KOPT-K1 (cell line): ENCODE results near the gene HSPH1.
"Not testable (repeated sequence)": the region's sequence is repeated elsewhere in the genome, so short reads cannot be mapped to it uniquely, and the experiment has no call there.

Experiments
- H3K27ac ChIP-seq: fragments of 200-600 bp; sonication (generic); 2 replicates; pipeline ENCODE4 v1.5.1; 2016; ENCODE audit warnings: antibody characterized with exemption, mild to moderate bottlenecking, low read depth, low read length; ENCODE audit not compliant: poor library complexity, severe bottlenecking
- H3K36me3 ChIP-seq: fragments of 200-600 bp; sonication (generic); 2 replicates; pipeline ENCODE4 v1.5.1; 2017; ENCODE audit warnings: antibody characterized with exemption, mild to moderate bottlenecking, low read length, moderate library complexity; ENCODE audit not compliant: insufficient read depth
- H3K9me3 ChIP-seq: fragments of 200-600 bp; sonication (generic); 2 replicates; pipeline ENCODE4 v1.5.1; 2017; ENCODE audit warnings: antibody characterized with exemption, low read length, mild to moderate bottlenecking; ENCODE audit not compliant: insufficient read depth, poor library complexity, severe bottlenecking

Gene HSPH1

DNA sequence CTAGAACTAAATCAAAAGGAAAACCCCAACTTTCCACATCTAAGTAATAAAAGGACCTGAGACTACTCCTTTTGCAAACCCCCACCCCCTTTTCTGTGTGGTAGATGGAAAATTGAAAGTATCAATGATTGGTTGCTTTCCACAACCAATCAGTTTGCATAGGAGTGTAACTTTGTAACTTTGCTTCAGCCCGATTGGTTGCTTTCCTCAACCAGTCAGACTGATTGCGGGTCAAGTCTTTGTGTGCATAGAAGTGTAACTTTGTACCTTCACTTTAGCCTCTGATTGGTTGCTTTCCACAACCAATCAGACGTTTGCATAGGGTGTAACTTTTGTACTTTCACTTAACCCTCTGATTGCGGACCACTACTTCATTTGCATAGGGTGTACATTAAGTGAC lies 30.0 kb upstream of the HSPH1 start:
- Histone ChIP-seq H3K27ac (no peak overlapping the region), H3K36me3 (no peaks in the 10 kb centered on the region), H3K9me3 (peaks cover 5% of the 10 kb centered on the region)

DNA sequence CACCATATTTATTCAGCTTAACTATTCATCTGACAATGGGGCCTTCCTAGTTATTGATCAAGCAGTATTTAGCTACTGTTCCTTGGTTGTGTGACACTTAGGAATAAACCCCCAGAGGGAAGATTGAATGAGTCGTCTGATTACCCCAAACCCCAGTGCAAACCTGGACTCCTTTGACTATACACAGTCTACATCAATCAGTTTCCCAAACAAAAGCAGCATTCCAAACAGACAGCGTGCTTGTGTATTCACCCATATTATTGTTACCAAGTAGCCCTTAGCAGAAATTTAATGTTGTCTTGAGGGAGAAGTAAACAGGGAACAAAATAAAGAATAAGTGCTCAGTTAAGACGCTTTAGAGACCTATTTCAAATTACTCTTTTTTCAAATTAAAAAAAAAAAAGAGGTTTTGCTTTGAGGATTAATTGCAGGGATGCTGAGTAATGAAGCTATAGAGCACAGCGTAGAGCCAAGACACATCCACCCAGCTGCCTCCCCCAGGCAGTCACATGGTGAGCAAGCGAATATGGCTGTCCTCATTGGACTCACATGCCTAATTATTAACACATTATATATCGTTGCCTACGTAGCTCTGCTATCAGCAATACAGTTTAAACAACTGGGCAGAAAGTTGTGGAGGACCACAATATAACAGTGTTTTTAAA lies 23.4 kb upstream of the HSPH1 start:
- Histone ChIP-seq H3K36me3 (no peaks in the 10 kb centered on the region), H3K9me3 (peaks cover 5% of the 10 kb centered on the region), H3K27ac (no peak overlapping the region)

DNA sequence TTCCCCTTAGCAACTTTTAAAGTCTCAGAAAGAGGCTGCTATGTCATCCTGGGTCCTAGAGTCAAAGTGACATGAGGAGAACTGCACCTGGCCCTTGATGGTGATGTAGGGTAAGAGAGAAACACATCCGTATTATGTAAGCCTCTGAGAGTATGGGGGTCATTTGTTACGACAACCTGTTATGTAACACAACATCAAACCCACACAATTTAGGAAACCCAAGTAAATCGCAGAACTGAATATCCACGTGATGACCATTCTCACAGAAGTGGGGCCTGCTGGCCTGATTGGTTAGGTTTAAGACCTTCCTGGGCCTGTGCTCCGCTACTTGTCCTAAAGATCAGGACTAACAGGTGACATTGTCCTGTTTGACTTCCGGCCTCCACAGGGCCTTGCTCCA lies 22.7 kb upstream of the HSPH1 start:
- H3K27ac ChIP-seq, result no peak overlapping the region
- no peaks in the 10 kb centered on the region for H3K36me3 ChIP-seq
- peaks cover 5% of the 10 kb centered on the region for H3K9me3 ChIP-seq

GRCh38 chr13:31182987-31183386 lies 21.3 kb upstream of the HSPH1 start:
- peaks cover 1% of the 10 kb centered on the region for H3K9me3 ChIP-seq
- H3K36me3 ChIP-seq, result no peaks in the 10 kb centered on the region
- H3K27ac ChIP-seq, result no peak overlapping the region

- H3K36me3 ChIP-seq, result no peaks in the 10 kb centered on the region
- H3K9me3 ChIP-seq, result peaks cover 5% of the 10 kb centered on the region
- no peak overlapping the region for H3K27ac ChIP-seq
Observed at GRCh38 chr13:31179754-31180153, 18.1 kb upstream of the HSPH1 start.

DNA sequence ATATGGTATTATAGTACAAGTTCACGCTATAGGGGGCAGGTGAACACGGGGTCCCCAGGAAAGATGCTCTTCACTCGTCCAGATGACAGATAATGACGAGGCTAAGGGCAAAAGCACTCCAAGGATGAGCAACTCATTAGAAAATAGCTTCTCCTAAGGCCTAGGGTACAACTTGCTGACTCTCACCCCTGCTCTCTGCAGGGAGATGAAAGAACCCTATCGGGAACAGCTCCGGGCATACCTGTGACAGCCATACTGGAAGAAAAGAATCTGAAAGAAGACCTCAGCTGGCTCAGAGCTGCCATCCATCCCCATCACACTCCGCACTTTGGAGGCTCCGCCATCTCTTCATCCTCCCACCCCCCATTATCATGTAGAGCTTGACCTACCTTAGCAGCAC lies 17.5 kb upstream of the HSPH1 start:
- no peaks in the 10 kb centered on the region for H3K36me3 ChIP-seq
- H3K27ac ChIP-seq, result no peak overlapping the region
- peaks cover 5% of the 10 kb centered on the region for H3K9me3 ChIP-seq

DNA sequence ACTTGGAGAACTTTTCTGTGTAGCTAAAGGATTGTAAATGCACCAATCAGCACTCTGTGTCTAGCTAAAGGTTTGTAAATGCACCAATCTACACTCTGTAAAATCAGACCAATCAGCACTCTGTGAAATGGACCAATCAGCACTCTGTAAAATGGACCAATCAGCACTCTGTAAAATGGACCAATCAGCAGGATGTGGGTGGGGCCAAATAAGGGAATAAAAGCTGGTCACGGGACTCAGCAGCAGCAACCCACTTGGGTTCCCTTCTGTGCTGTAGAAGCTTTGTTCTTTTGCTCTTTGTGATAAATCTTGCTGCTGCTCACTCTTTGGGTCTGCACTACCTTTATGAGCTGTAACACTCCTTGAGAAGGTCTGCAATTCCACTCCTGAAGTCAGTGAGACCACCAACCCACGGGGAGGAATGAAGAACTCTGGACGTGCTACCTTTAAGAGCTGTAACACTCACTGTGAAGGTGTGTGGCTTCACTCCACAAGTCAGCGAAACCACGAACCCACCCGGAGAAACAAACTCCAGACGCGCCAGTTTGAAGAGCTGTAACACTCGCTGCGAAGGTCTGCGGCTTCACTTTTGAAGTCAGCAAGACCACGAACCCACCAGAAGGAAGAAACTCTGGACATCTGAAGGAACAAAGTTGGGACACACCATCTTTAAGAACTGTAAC lies 16.2 kb upstream of the HSPH1 start:
- H3K9me3 ChIP-seq, H3K27ac ChIP-seq, H3K36me3 ChIP-seq: not testable (repeated sequence)

DNA sequence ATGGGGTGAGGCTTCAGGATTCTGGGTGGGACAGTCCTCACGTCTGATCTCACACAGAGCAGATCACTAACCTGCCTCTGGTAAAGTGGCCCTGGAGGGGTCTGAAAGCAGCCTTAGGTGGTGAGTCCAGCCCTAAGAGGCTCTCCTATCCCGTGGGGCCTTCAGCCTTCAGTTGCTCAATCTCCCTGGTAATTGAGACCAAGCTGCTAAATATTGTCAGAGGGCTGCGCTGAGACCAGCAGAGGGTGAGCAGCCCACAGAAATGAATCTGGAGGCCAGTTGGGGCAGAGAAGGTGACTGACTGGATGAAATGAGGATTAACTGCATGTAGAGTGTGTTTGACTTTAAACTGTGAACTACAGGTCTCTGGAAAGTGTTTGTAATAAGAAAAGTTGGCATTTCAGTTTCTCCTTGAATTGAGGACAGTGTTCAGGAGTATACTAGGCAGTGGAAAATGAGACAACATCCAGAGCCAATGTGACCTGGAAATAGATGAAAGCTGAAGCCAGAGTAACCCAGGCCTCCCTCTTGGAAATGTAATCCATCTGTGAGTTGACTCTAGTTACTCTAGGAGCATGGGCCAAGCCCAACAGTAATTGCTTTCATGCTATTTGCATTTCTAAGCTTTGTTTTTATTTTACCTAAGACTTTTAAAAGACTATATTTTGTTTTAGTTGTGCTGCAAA lies 14.3 kb upstream of the HSPH1 start:
- Histone ChIP-seq H3K9me3 (peaks cover 5% of the 10 kb centered on the region), H3K27ac (no peak overlapping the region), H3K36me3 (no peaks in the 10 kb centered on the region)

- Histone ChIP-seq H3K9me3 (peaks cover 5% of the 10 kb centered on the region), H3K36me3 (no peaks in the 10 kb centered on the region), H3K27ac (no peak overlapping the region)
Observed at GRCh38 chr13:31174018-31174417, 12.3 kb upstream of the HSPH1 start.

GRCh38 chr13:31172535-31172934 lies 10.8 kb upstream of the HSPH1 start:
- Histone ChIP-seq H3K36me3 (no peaks in the 10 kb centered on the region), H3K9me3 (peaks cover 3% of the 10 kb centered on the region), H3K27ac (no peak overlapping the region)

DNA sequence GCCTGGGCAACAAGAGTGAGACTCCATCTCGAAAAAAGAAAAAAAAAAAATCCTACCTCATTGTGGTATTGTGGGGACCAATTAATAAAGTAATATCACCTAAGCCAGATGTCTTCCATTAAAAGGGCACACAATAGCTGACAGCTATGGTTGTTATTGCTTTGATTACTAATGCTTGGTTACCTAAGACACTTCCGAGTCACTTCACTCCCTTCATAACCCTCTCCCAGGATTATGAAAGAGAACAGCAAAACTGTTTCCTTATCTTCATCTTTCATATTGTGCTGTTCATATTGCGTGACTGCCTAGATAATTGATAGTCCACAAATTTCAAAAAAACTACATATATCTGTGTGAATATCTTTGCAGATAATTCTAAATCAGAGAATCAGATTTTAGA lies 10.3 kb upstream of the HSPH1 start:
- H3K27ac ChIP-seq, result no peak overlapping the region
- H3K36me3 ChIP-seq, result no peaks in the 10 kb centered on the region
- H3K9me3 ChIP-seq, result no peaks in the 10 kb centered on the region

DNA sequence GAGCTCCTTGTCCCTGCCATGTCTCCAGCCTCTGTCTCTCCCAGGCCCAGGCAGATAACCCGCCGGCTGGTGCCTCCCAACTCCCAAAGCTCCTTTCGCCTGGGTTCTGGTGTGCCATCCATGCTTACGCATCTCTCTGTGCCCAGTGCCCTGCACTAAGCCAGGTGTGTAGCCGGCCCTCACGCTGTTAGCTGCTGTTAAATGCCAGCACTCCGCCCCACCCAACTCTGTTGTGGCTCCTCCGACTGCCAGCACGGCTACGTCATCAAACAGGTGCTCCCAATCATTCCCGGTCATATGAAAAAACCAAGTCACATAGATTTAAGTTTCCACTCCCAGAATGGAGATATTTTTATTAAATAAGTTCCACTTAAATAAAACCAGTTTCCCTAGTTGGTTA lies 7.0 kb upstream of the HSPH1 start:
- H3K27ac ChIP-seq, result no peak overlapping the region
- H3K9me3 ChIP-seq, result no peaks in the 10 kb centered on the region
- no peaks in the 10 kb centered on the region for H3K36me3 ChIP-seq

DNA sequence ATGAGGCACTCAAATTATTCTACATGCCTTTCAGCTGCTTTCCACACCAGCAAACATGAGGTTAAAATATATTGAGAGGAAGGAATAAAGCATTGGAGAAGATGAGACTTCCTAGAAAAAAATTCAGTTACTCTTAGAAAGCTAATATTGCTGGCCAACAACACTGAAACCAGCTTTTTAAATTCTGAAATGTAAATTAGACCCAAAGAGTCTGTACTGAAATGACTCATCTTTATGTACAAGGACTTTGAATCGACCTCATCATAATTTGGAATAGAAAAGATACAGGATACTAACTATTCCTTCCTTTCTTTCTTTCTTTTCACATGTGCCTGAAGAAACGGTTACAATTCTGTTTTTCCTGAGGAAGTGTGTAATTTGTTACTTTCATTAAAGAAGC lies 6.5 kb upstream of the HSPH1 start:
- no peaks in the 10 kb centered on the region for H3K9me3 ChIP-seq
- H3K36me3 ChIP-seq, result no peaks in the 10 kb centered on the region
- H3K27ac ChIP-seq, result no peak overlapping the region

- no peak overlapping the region for H3K27ac ChIP-seq
- H3K9me3 ChIP-seq, result no peaks in the 10 kb centered on the region
- no peaks in the 10 kb centered on the region for H3K36me3 ChIP-seq
Observed at GRCh38 chr13:31167490-31167889, 5.8 kb upstream of the HSPH1 start.

GRCh38 chr13:31166591-31166990 lies 4.9 kb upstream of the HSPH1 start:
- no peaks in the 10 kb centered on the region for H3K36me3 ChIP-seq
- H3K9me3 ChIP-seq, result no peaks in the 10 kb centered on the region
- no peak overlapping the region for H3K27ac ChIP-seq
